DND-41 (cell line): ENCODE data around the gene CTDSP2.

Experiments used
- EZH2 ChIP-seq: IDR thresholded peaks from 3 replicates; pipeline ENCODE4 v1.6.1; 2012; ENCODE audit warnings: borderline replicate concordance, low read depth, mild to moderate bottlenecking, moderate library complexity, low read length, inconsistent platforms; ENCODE audit not compliant: severe bottlenecking
- TF ChIP-seq, protein P1 (sequence below): IDR thresholded peaks from 2 replicates; pipeline ENCODE4 v1.5.1; 2012; ENCODE audit warnings: borderline replicate concordance, low read length, moderate library complexity, mild to moderate bottlenecking; ENCODE audit not compliant: poor library complexity, severe bottlenecking; ENCODE audit errors: extremely low read depth

DNA sequence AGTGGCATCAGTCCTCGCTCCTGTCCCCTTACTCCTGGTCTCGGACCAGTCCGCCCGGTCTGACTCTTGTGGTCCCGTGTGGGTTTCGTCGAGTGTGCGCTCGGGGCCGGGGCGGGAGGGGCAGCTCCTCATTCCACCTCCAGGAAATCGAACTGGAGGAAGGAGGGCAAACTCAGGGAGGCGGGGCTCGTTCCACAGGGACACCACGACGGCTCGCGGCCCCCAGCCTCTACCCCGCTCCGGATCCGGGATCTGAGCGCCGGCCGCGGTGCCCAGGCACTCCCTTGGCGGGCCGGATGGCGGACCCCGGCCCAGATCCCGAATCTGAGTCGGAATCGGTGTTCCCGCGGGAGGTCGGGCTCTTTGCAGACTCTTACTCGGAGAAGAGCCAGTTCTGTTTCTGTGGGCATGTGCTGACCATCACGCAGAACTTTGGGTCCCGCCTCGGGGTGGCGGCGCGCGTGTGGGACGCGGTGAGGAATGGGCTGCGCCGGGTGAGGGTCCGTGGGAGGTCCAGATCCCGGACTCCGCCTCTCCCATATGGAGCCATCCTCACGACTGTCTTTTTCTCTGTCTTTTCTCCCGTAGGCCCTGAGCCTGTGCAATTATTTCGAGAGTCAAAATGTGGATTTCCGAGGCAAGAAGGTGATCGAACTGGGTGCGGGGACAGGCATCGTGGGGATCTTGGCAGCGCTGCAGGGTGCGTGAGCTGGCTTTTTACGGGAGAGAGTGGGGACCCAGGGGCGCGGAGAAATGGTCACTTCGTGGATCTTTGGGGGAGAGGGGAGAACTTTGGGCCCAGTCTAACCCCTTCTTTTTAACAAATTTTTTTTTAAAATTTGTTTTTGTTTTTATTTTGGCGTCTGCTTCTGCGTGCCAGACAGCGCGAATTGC is 73.9 kb downstream of the CTDSP2 start, which contains the start of gene EEF1AKMT3:
- TF ChIP-seq, protein P1, sequence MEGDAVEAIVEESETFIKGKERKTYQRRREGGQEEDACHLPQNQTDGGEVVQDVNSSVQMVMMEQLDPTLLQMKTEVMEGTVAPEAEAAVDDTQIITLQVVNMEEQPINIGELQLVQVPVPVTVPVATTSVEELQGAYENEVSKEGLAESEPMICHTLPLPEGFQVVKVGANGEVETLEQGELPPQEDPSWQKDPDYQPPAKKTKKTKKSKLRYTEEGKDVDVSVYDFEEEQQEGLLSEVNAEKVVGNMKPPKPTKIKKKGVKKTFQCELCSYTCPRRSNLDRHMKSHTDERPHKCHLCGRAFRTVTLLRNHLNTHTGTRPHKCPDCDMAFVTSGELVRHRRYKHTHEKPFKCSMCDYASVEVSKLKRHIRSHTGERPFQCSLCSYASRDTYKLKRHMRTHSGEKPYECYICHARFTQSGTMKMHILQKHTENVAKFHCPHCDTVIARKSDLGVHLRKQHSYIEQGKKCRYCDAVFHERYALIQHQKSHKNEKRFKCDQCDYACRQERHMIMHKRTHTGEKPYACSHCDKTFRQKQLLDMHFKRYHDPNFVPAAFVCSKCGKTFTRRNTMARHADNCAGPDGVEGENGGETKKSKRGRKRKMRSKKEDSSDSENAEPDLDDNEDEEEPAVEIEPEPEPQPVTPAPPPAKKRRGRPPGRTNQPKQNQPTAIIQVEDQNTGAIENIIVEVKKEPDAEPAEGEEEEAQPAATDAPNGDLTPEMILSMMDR: no peak
- no peak for TF ChIP-seq EZH2
